SK-N-MC (cell line): Measurements from ENCODE around the gene DCTN1.

Experiments
- EZH2 ChIP-seq: fragments of 200-600 bp; sonication (generic); IDR thresholded peaks from one replicate; pipeline ENCODE4 v1.6.1; 2017; ENCODE audit warnings: antibody characterized with exemption
- POLR2AphosphoS5 ChIP-seq: IDR thresholded peaks from 2 replicates; pipeline ENCODE4 v1.6.1; 2012; ENCODE audit warnings: mild to moderate bottlenecking, low read depth, low read length, borderline replicate concordance

GRCh38 chr2:74381751-74382150 lies 1.6 kb upstream of the DCTN1 start:
- TF ChIP-seq POLR2AphosphoS5 (no peak), EZH2 (no peak)
